Right atrium auricular region (tissue), 2 donors: ENCODE measurements around the gene KTN1. TPM values are rescaled to one million over a fixed set of nuclear protein-coding genes. Genes with fewer than 3 reads are reported as not detected.

Experiments used
- DNase-seq: peaks from one replicate; pipeline ENCODE4 v3.0.0-alpha.2; 2019; ENCODE audit warnings: low spot score
- H3K27ac ChIP-seq, 2 donors: fragments of 200-600 bp; sonication (generic); 1 replicate in 1 of 2; 2 replicates in 1 of 2; pipeline ENCODE4 v1.5.1; 2016 to 2019
- H3K27me3 ChIP-seq, 2 donors: fragments of 200-600 bp; sonication (generic); one replicate each; pipeline versions ENCODE4 v1.5.1 to v1.6.0; 2017 to 2019
- H3K36me3 ChIP-seq: fragments of 200-600 bp; sonication (generic); one replicate; pipeline ENCODE4 v1.5.1; 2016
- H3K4me1 ChIP-seq, 2 donors: fragments of 200-600 bp; sonication (generic); one replicate each; pipeline versions ENCODE4 v1.5.1 to v1.6.0; 2017 to 2019
- H3K4me3 ChIP-seq, 2 donors: fragments of 200-600 bp; sonication (generic); 1 replicate in 1 of 2; 2 replicates in 1 of 2; pipeline ENCODE4 v1.5.1; 2017 to 2019; ENCODE audit warnings: mild to moderate bottlenecking in 1 of 2, moderate library complexity in 1 of 2
- H3K9me3 ChIP-seq, 2 donors: fragments of 200-600 bp; sonication (generic); one replicate each; pipeline ENCODE4 v1.5.1; 2019
- CTCF ChIP-seq, 2 donors: fragments of 200-600 bp; sonication (generic); IDR thresholded peaks; one replicate each; pipeline ENCODE4 v1.5.1; 2019; ENCODE audit warnings: antibody characterized with exemption in 2 of 2
- total RNA-seq, 2 donors: library from RNA; depleted of rRNA; stranded (reverse); fragments of >200 nt; gene quantifications; one replicate each; pipeline ENCODE4 v1.1.0, GENCODE V29; 2016

Gene KTN1
- total RNA-seq, 2 donors from 2014 or later, result 128 to 209 TPM

- Histone ChIP-seq H3K4me1 (no peaks in the 10 kb centered on the region), H3K27ac (no peak overlapping the region), H3K36me3 (no peaks in the 10 kb centered on the region), H3K4me3 (no peak overlapping the region), H3K9me3 (no peaks in the 10 kb centered on the region), H3K27me3 (no peaks in the 10 kb centered on the region)
- no peak for TF ChIP-seq CTCF (IDR thresholded peaks at IDR 0.05)
- no peak for DNase-seq
These were observed 130.6 kb downstream of the KTN1 start for GRCh38 chr14:55710506-55711041.

- no peaks in the 10 kb centered on the region for H3K9me3 ChIP-seq
- no peaks in the 10 kb centered on the region for H3K36me3 ChIP-seq
- H3K27ac ChIP-seq, result no peak overlapping the region
- no peak for TF ChIP-seq CTCF (IDR thresholded peaks at IDR 0.05)
- H3K27me3 ChIP-seq, result no peaks in the 10 kb centered on the region
- no peaks in the 10 kb centered on the region for H3K4me1 ChIP-seq
- H3K4me3 ChIP-seq, result no peak overlapping the region
- no peak for DNase-seq
These were observed 131.3 kb downstream of the KTN1 start for GRCh38 chr14:55711175-55711811.

GRCh38 chr14:55712491-55712890 is 132.5 kb downstream of the KTN1 start:
- Histone ChIP-seq H3K36me3 (no peaks in the 10 kb centered on the region), H3K27me3 (no peaks in the 10 kb centered on the region), H3K4me3 (no peak overlapping the region), H3K9me3 (no peaks in the 10 kb centered on the region), H3K27ac (no peak overlapping the region), H3K4me1 (no peaks in the 10 kb centered on the region)
- TF ChIP-seq CTCF (IDR thresholded peaks at IDR 0.05), result no peak
- DNase-seq, result no peak

- H3K36me3 ChIP-seq, result no peaks in the 10 kb centered on the region
- no peak for TF ChIP-seq CTCF (IDR thresholded peaks at IDR 0.05)
- no peaks in the 10 kb centered on the region for H3K9me3 ChIP-seq
- no peak overlapping the region for H3K4me3 ChIP-seq
- H3K4me1 ChIP-seq, result no peaks in the 10 kb centered on the region
- no peak for DNase-seq
- no peaks in the 10 kb centered on the region for H3K27me3 ChIP-seq
- no peak overlapping the region for H3K27ac ChIP-seq
These were observed 133.5 kb downstream of the KTN1 start for GRCh38 chr14:55713486-55713885.

- H3K27me3 ChIP-seq, result no peaks in the 10 kb centered on the region
- H3K36me3 ChIP-seq, result no peaks in the 10 kb centered on the region
- no peaks in the 10 kb centered on the region for H3K4me1 ChIP-seq
- H3K27ac ChIP-seq, result no peak overlapping the region
- H3K4me3 ChIP-seq, result no peak overlapping the region
- no peaks in the 10 kb centered on the region for H3K9me3 ChIP-seq
- no peak for TF ChIP-seq CTCF (IDR thresholded peaks at IDR 0.05)
- DNase-seq, result peak; percentile 80
These were observed 135.9 kb downstream of the KTN1 start for GRCh38 chr14:55715889-55716288.

GRCh38 chr14:55717621-55718020 is 137.6 kb downstream of the KTN1 start:
- no peak for TF ChIP-seq CTCF (IDR thresholded peaks at IDR 0.05)
- Histone ChIP-seq H3K4me1 (no peaks in the 10 kb centered on the region), H3K27me3 (no peaks in the 10 kb centered on the region), H3K36me3 (no peaks in the 10 kb centered on the region), H3K4me3 (no peak overlapping the region), H3K27ac (no peak overlapping the region), H3K9me3 (no peaks in the 10 kb centered on the region)
- DNase-seq, result no peak
